Prostate gland (tissue), 2 donors: ENCODE data around the gene XXYLT1.

Experiments used
- CTCF ChIP-seq, 4 experiments: fragments of 200-600 bp in 2 of 4; fragments of 450-650 bp in 2 of 4; sonication (generic) in 2 of 4; IDR thresholded peaks; 1 replicate in 3 of 4; 2 replicates in 1 of 4; pipeline ENCODE4 v1.5.1; 2016 to 2019; ENCODE audit warnings: antibody characterized with exemption in 4 of 4, mild to moderate bottlenecking in 2 of 4, moderate library complexity in 2 of 4
- POLR2A ChIP-seq: fragments of 450-650 bp; IDR thresholded peaks from one replicate; pipeline ENCODE4 v1.6.1; 2016; ENCODE audit warnings: antibody characterized with exemption, mild to moderate bottlenecking

- TF ChIP-seq CTCF (IDR thresholded peaks at IDR 0.05) (no peak), POLR2A (no peak)
Measured at GRCh38 chr3:195230244-195230643, 40.7 kb downstream of the XXYLT1 start.
